ENCODE measurements around the gene LPP. TPM values are rescaled to one million over a fixed set of nuclear protein-coding genes. Genes with fewer than 3 reads are reported as not detected.

The LPP gene
- total and polyA plus RNA-seq, 4 donors = 11.1 to 219 (median 66.5) TPM

- ATAC-seq (ENCODE audit: insufficient read depth, low FRiP score) (no peak), DNase-seq (no peak)
- no peaks in the 10 kb centered on the region for H3K9me3 ChIP-seq (ENCODE audit: control insufficient read depth in 4 of 4, insufficient read depth in 3 of 4, low read length in 3 of 4)
- WGBS, 2 donors = 95 to 96% methylated on average over 9 of the region's 9 CpGs
- no peaks in the 10 kb centered on the region for H3K27me3 ChIP-seq (ENCODE audit: control insufficient read depth in 3 of 3, insufficient read depth in 3 of 3, low read length in 2 of 3)
- H3K4me3 ChIP-seq = no peak overlapping the region
- peaks cover 0 to 4% (median 0%) of the 10 kb centered on the region in 4 donors for H3K36me3 ChIP-seq (ENCODE audit: control insufficient read depth in 4 of 4, insufficient read depth in 4 of 4, low read length in 4 of 4)
- no peak for TF ChIP-seq CTCF (IDR thresholded peaks at IDR 0.05; ENCODE audit: control extremely low read depth, extremely low read depth)
- no peak overlapping the region for H3K9ac ChIP-seq (ENCODE audit: insufficient read depth in 1 of 2, low read length in 2 of 2)
- H3K4me1 ChIP-seq (ENCODE audit: control insufficient read depth in 5 of 5, insufficient read depth in 5 of 5, low read length in 5 of 5) = peaks cover under 1 to 24% (median 14%) of the 10 kb centered on the region in 5 donors
- no peak overlapping the region for H3K27ac ChIP-seq (ENCODE audit: low read depth in 1 of 2, low read length in 1 of 2)
Measured at GRCh38 chr3:188174317-188175044, 20.5 kb downstream of the LPP start.

GRCh38 chr3:188176476-188176875, 22.5 kb downstream of the LPP start:
- Histone ChIP-seq H3K4me3 (no peak overlapping the region), H3K27me3 (ENCODE audit: control insufficient read depth in 3 of 3, insufficient read depth in 3 of 3, low read length in 2 of 3) (no peaks in the 10 kb centered on the region), H3K9ac (ENCODE audit: insufficient read depth in 1 of 2, low read length in 2 of 2) (no peak overlapping the region), H3K9me3 (ENCODE audit: control insufficient read depth in 4 of 4, insufficient read depth in 3 of 4, low read length in 3 of 4) (no peaks in the 10 kb centered on the region), H3K27ac (ENCODE audit: low read depth in 1 of 2, low read length in 1 of 2) (no peak overlapping the region), H3K4me1 (ENCODE audit: control insufficient read depth in 5 of 5, insufficient read depth in 5 of 5, low read length in 5 of 5) (peaks cover 3 to 26% (median 17%) of the 10 kb centered on the region in 5 donors), H3K36me3 (ENCODE audit: control insufficient read depth in 4 of 4, insufficient read depth in 4 of 4, low read length in 4 of 4) (peaks cover 0 to 4% (median 0%) of the 10 kb centered on the region in 4 donors)
- no peak for TF ChIP-seq CTCF (IDR thresholded peaks at IDR 0.05; ENCODE audit: control extremely low read depth, extremely low read depth)
- ATAC-seq (ENCODE audit: insufficient read depth, low FRiP score) (no peak), DNase-seq (no peak)

GRCh38 chr3:188176884-188177283, 22.9 kb downstream of the LPP start:
- Histone ChIP-seq H3K9ac (ENCODE audit: insufficient read depth in 1 of 2, low read length in 2 of 2) (no peak overlapping the region), H3K9me3 (ENCODE audit: control insufficient read depth in 4 of 4, insufficient read depth in 3 of 4, low read length in 3 of 4) (no peaks in the 10 kb centered on the region), H3K4me1 (ENCODE audit: control insufficient read depth in 5 of 5, insufficient read depth in 5 of 5, low read length in 5 of 5) (peaks cover 3 to 24% (median 17%) of the 10 kb centered on the region in 5 donors), H3K36me3 (ENCODE audit: control insufficient read depth in 4 of 4, insufficient read depth in 4 of 4, low read length in 4 of 4) (peaks cover 0 to 4% (median 0%) of the 10 kb centered on the region in 4 donors), H3K27me3 (ENCODE audit: control insufficient read depth in 3 of 3, insufficient read depth in 3 of 3, low read length in 2 of 3) (no peaks in the 10 kb centered on the region), H3K4me3 (no peak overlapping the region), H3K27ac (ENCODE audit: low read depth in 1 of 2, low read length in 1 of 2) (no peak overlapping the region)
- no peak for TF ChIP-seq CTCF (IDR thresholded peaks at IDR 0.05; ENCODE audit: control extremely low read depth, extremely low read depth)
- no peak for ATAC-seq (ENCODE audit: insufficient read depth, low FRiP score)
- WGBS, 2 donors = 93 to 97% methylated on average over 2 of the region's 2 CpGs
- DNase-seq = no peak
